Non-pigmented ciliary epithelial cell (primary cell): ENCODE data around the gene FCER2.

Experiments
- DNase-seq: peaks from one replicate; pipeline ENCODE4 v3.0.0-alpha.2; 2010; ENCODE audit warnings: low read depth

The FCER2 gene

GRCh38 chr19:7701049-7701653 lies 780 bp downstream of the FCER2 start:
- no peak for DNase-seq

GRCh38 chr19:7699417-7700401 lies 2.2 kb downstream of the FCER2 start:
- DNase-seq, result no peak

- DNase-seq, result no peak
Measured at GRCh38 chr19:7699003-7699402, 2.9 kb downstream of the FCER2 start.

GRCh38 chr19:7698583-7698982 lies 3.3 kb downstream of the FCER2 start:
- DNase-seq, result no peak

GRCh38 chr19:7697721-7698287 lies 4.1 kb downstream of the FCER2 start:
- no peak for DNase-seq

GRCh38 chr19:7694499-7694898 lies 7.4 kb downstream of the FCER2 start:
- no peak for DNase-seq

- no peak for DNase-seq
Measured at GRCh38 chr19:7692417-7693088, 9.4 kb downstream of the FCER2 start.

GRCh38 chr19:7691497-7691896 lies 10.4 kb downstream of the FCER2 start:
- DNase-seq, result no peak

- DNase-seq, result no peak
Measured at GRCh38 chr19:7690779-7691258, 11.1 kb downstream of the FCER2 start.

GRCh38 chr19:7689165-7689564 lies 12.8 kb downstream of the FCER2 start:
- DNase-seq, result no peak

GRCh38 chr19:7687177-7687576 lies 14.8 kb downstream of the FCER2 start:
- DNase-seq, result no peak

- DNase-seq, result no peak
Measured at GRCh38 chr19:7685546-7686445, 16.1 kb downstream of the FCER2 start.

- no peak for DNase-seq
Measured at GRCh38 chr19:7682175-7682855, 19.6 kb downstream of the FCER2 start.

- DNase-seq, result no peak
Measured at GRCh38 chr19:7681340-7682174, 20.4 kb downstream of the FCER2 start.

GRCh38 chr19:7680606-7681339 lies 21.2 kb downstream of the FCER2 start, which contains the start of gene TRAPPC5:
TSS of gene TRAPPC5 (plus strand) at chr19:7680833. CDS start at chr19:7682254, 1,421 bp downstream.
- no peak for DNase-seq

- DNase-seq, result no peak
Measured at GRCh38 chr19:7679771-7680605, 21.9 kb downstream of the FCER2 start.

GRCh38 chr19:7678971-7679751 lies 22.8 kb downstream of the FCER2 start:
- DNase-seq, result no peak
